A549 (cell line): Measurements from ENCODE around the gene BRD8. TPM values are rescaled to one million over a fixed set of nuclear protein-coding genes. Genes with fewer than 3 reads are reported as not detected.
A peak's percentile ranks its signal among the peaks of the same experiment; 100 is the strongest.

Experiments
- ATAC-seq, 2 experiments: fragments of 200-7000 bp in 1 of 2; fragments of >200 bp in 1 of 2; cut with Nextera tagmentation in 1 of 2; cut with Tn5 transposase in 1 of 2; 3 replicates each; pipeline versions ENCODE4 v1.8.0 to v1.9.1; 2018 to 2020; ENCODE audit warnings: mild to moderate bottlenecking in 1 of 2, moderate library complexity in 1 of 2
- CTCF ChIA-PET: fragments of 300-600 bp; sonication (Branson Sonifier 250); formaldehyde crosslinking; extraction: SDS; loops from one replicate; lab custom pipeline; 2021; ENCODE audit warnings: antibody characterized with exemption, inconsistent platforms; lab: Yijun Ruan, JAX
- POLR2A ChIA-PET: fragments of 350-600 bp; formaldehyde crosslinking; extraction: SDS; loops from one replicate; lab custom pipeline; 2021; ENCODE audit warnings: antibody characterized with exemption, inconsistent platforms; lab: Yijun Ruan, JAX
- DNase-seq, 2 experiments: peaks; one replicate each; pipeline versions ENCODE4 v3.0.0 to v3.0.0-alpha.2; 2011 to 2016; ENCODE audit warnings: low read depth in 1 of 2, low spot score in 1 of 2
- FAIRE-seq: peaks from 2 replicates; lab custom pipeline; 2011; peaks lifted over from hg19 to GRCh38; lab: Jason Lieb, UNC
- H3K27ac ChIP-seq, 2 experiments: fragments of >200 bp; sonication (Bioruptor Twin); formaldehyde crosslinking; 3 replicates each; pipeline ENCODE4 v1.5.1; 2016 to 2017
- H3K4me1 ChIP-seq: fragments of >200 bp; sonication (Bioruptor Twin); formaldehyde crosslinking; 3 replicates; pipeline ENCODE4 v1.6.1; 2016
- H3K4me2 ChIP-seq: fragments of >200 bp; sonication (Bioruptor Twin); formaldehyde crosslinking; 3 replicates; pipeline ENCODE4 v1.6.1; 2016
- H3K4me3 ChIP-seq: fragments of >200 bp; sonication (Bioruptor Twin); formaldehyde crosslinking; 3 replicates; pipeline ENCODE4 v1.5.1; 2016
- H3K9me3 ChIP-seq: fragments of >200 bp; sonication (Bioruptor Twin); formaldehyde crosslinking; 3 replicates; pipeline ENCODE4 v1.6.1; 2016
- BCL3 ChIP-seq: fragments of >200 bp; sonication (Bioruptor Twin); formaldehyde crosslinking; IDR thresholded peaks from 3 replicates; pipeline ENCODE4 v1.6.1; 2016
- BHLHE40 ChIP-seq: IDR thresholded peaks from 2 replicates; pipeline ENCODE4 v1.6.1; 2012; ENCODE audit warnings: low read depth, low read length, inconsistent platforms
- CBX2 ChIP-seq: fragments of 200-600 bp; sonication (generic); IDR thresholded peaks from 2 replicates; pipeline ENCODE4 v1.6.1; 2016; ENCODE audit warnings: low read depth, mild to moderate bottlenecking, borderline replicate concordance
- CBX8 ChIP-seq: fragments of 200-600 bp; sonication (generic); IDR thresholded peaks from 2 replicates; pipeline ENCODE4 v1.6.1; 2016
- CEBPB ChIP-seq, 2 experiments: fragments of >200 bp in 1 of 2; sonication (Bioruptor Twin) in 1 of 2; formaldehyde crosslinking in 1 of 2; IDR thresholded peaks; 2 replicates each; pipeline ENCODE4 v1.6.1; 2012 to 2016
- CHD4 ChIP-seq: fragments of 200-600 bp; sonication (generic); IDR thresholded peaks from 2 replicates; pipeline ENCODE4 v1.6.1; 2016; ENCODE audit warnings: antibody characterized with exemption, mild to moderate bottlenecking, borderline replicate concordance
- ELK1 ChIP-seq: fragments of 150-350 bp; IDR thresholded peaks from 2 replicates; pipeline ENCODE4 v1.6.1; 2014; ENCODE audit warnings: low read depth, mild to moderate bottlenecking, low read length
- FOSL2 ChIP-seq, 2 experiments: fragments of 450-650 bp in 1 of 2; fragments of >200 bp in 1 of 2; sonication (Bioruptor Twin) in 1 of 2; formaldehyde crosslinking; IDR thresholded peaks; 2 replicates each; pipeline versions ENCODE4 v1.5.0 to v1.6.1; 2016 to 2020; ENCODE audit warnings: mild to moderate bottlenecking in 1 of 2, moderate library complexity in 1 of 2
- FOXS1 ChIP-seq: fragments of 250-450 bp; sonication (Bioruptor Pico); IDR thresholded peaks from 2 replicates; pipeline ENCODE4 v1.5.0; 2020; ENCODE audit warnings: mild to moderate bottlenecking, moderate library complexity
- GATA3 ChIP-seq: IDR thresholded peaks from 2 replicates; pipeline ENCODE4 v1.6.1; 2012; ENCODE audit warnings: borderline replicate concordance
- HOXB13 ChIP-seq: fragments of 250-450 bp; sonication (Bioruptor Pico); IDR thresholded peaks from 2 replicates; pipeline ENCODE4 v1.5.0; 2020; ENCODE audit warnings: low read depth, mild to moderate bottlenecking, moderate library complexity
- KDM5A ChIP-seq: fragments of 200-600 bp; sonication (generic); IDR thresholded peaks from 2 replicates; pipeline ENCODE4 v1.6.1; 2016; ENCODE audit warnings: antibody characterized with exemption, mild to moderate bottlenecking
- MAZ ChIP-seq: fragments of 150-350 bp; IDR thresholded peaks from 2 replicates; pipeline ENCODE4 v1.6.1; 2014; ENCODE audit warnings: antibody characterized with exemption, low read depth, low read length, borderline replicate concordance
- MYC ChIP-seq: IDR thresholded peaks from 2 replicates; pipeline ENCODE4 v1.6.1; 2012; ENCODE audit warnings: mild to moderate bottlenecking, inconsistent platforms, low read length, improper control_type of control experiment, borderline replicate concordance
- NR3C1 ChIP-seq: fragments of >200 bp; sonication (Bioruptor Twin); formaldehyde crosslinking; IDR thresholded peaks from 3 replicates; pipeline ENCODE4 v1.6.1; 2017
- POLR2A ChIP-seq: IDR thresholded peaks from 2 replicates; pipeline ENCODE4 v1.6.1; 2012; ENCODE audit warnings: mild to moderate bottlenecking, low read length
- RARB ChIP-seq: fragments of 250-450 bp; sonication (Bioruptor Pico); IDR thresholded peaks from 2 replicates; pipeline ENCODE4 v1.8.0; 2021; ENCODE audit warnings: mild to moderate bottlenecking, moderate library complexity
- RCOR1 ChIP-seq: fragments of 150-350 bp; IDR thresholded peaks from 2 replicates; pipeline ENCODE4 v1.6.1; 2014; ENCODE audit warnings: antibody characterized with exemption, low read length, low read depth
- RNF2 ChIP-seq: fragments of 200-600 bp; sonication (generic); IDR thresholded peaks from 2 replicates; pipeline ENCODE4 v1.6.1; 2016; ENCODE audit warnings: low read depth, mild to moderate bottlenecking, antibody characterized with exemption, moderate library complexity, borderline replicate concordance
- WGBS: methylation state at CpG from one replicate; pipeline ENCODE4 v1.1.6; 2017; ENCODE audit errors: missing lambda C conversion rate; 5-methylcytosine and 5-hydroxymethylcytosine counted together
- polyA plus RNA-seq, 4 experiments: library from polyadenylated mRNA; depleted of rRNA in 3 of 4; stranded (reverse); fragments of >200 nt; fragmentation: RNase III in 1 of 4; extraction: RNeasy Plus Mini Kit Qiagen cat#74134 plus additional on column Dnase treatment in 1 of 4; gene quantifications; 2 replicates in 3 of 4; 3 replicates in 1 of 4; pipeline ENCODE4 v1.2.3, GENCODE V29; 2011 to 2017
- TF ChIP-seq, protein P1 (sequence below): fragments of >200 bp; sonication (Bioruptor Twin); formaldehyde crosslinking; IDR thresholded peaks from 2 replicates; pipeline ENCODE4 v1.6.1; 2016
- TF ChIP-seq, protein P2 (sequence below): fragments of 200-600 bp; sonication (generic); IDR thresholded peaks from 2 replicates; pipeline ENCODE4 v1.6.1; 2016; ENCODE audit warnings: antibody characterized with exemption, mild to moderate bottlenecking, moderate library complexity
- TF ChIP-seq, protein P3 (sequence below): IDR thresholded peaks from 2 replicates; pipeline ENCODE4 v1.6.1; 2012
- TF ChIP-seq, protein P4 (sequence below): IDR thresholded peaks from 2 replicates; pipeline ENCODE4 v1.6.1; 2012

BRD8 gene
- polyA plus RNA-seq, 2 of the 4 experiments (the other 2 are of a cell fraction), result 65.7 to 85.8 TPM

DNA sequence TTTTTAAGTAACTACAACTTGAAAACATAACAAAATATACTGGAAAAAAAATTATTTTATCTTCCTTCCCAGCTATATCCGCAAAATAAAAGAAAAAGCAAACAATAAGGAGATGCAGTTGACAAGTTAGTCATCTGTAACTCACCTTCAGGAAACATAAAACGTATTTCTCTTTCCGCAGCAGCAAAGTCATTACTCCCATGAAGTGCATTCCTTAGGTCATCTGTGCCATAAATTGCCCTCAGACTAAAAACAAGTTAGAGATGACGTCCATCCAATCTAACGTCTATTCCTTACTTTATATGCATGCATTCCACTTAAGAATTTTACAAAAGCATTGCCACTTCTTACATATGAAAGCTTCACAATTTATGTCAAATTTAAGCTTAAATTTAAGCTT lies 50.1 kb downstream of the BRD8 start:
- no peak overlapping the region for H3K4me2 ChIP-seq
- FAIRE-seq, result no peak
- TF ChIP-seq CHD4 (no peak), NR3C1 (no peak), BHLHE40 (no peak), MYC (no peak), HOXB13 (CRISPR knock-in tag) (no peak), CBX2 (no peak), RNF2 (no peak), CEBPB (IDR thresholded peaks at IDR 0.05) (no peak), MAZ (no peak), FOSL2 (IDR thresholded peaks at IDR 0.05) (no peak), FOSL2 (CRISPR knock-in tag; IDR thresholded peaks at IDR 0.05) (no peak), BCL3 (no peak), RARB (no peak), KDM5A (no peak), CBX8 (no peak), GATA3 (no peak), RCOR1 (no peak)
- TF ChIP-seq, protein P1, sequence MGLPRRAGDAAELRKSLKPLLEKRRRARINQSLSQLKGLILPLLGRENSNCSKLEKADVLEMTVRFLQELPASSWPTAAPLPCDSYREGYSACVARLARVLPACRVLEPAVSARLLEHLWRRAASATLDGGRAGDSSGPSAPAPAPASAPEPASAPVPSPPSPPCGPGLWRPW, result no peak
- TF ChIP-seq, protein P2, sequence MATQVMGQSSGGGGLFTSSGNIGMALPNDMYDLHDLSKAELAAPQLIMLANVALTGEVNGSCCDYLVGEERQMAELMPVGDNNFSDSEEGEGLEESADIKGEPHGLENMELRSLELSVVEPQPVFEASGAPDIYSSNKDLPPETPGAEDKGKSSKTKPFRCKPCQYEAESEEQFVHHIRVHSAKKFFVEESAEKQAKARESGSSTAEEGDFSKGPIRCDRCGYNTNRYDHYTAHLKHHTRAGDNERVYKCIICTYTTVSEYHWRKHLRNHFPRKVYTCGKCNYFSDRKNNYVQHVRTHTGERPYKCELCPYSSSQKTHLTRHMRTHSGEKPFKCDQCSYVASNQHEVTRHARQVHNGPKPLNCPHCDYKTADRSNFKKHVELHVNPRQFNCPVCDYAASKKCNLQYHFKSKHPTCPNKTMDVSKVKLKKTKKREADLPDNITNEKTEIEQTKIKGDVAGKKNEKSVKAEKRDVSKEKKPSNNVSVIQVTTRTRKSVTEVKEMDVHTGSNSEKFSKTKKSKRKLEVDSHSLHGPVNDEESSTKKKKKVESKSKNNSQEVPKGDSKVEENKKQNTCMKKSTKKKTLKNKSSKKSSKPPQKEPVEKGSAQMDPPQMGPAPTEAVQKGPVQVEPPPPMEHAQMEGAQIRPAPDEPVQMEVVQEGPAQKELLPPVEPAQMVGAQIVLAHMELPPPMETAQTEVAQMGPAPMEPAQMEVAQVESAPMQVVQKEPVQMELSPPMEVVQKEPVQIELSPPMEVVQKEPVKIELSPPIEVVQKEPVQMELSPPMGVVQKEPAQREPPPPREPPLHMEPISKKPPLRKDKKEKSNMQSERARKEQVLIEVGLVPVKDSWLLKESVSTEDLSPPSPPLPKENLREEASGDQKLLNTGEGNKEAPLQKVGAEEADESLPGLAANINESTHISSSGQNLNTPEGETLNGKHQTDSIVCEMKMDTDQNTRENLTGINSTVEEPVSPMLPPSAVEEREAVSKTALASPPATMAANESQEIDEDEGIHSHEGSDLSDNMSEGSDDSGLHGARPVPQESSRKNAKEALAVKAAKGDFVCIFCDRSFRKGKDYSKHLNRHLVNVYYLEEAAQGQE, result no peak
- TF ChIP-seq, protein P3, sequence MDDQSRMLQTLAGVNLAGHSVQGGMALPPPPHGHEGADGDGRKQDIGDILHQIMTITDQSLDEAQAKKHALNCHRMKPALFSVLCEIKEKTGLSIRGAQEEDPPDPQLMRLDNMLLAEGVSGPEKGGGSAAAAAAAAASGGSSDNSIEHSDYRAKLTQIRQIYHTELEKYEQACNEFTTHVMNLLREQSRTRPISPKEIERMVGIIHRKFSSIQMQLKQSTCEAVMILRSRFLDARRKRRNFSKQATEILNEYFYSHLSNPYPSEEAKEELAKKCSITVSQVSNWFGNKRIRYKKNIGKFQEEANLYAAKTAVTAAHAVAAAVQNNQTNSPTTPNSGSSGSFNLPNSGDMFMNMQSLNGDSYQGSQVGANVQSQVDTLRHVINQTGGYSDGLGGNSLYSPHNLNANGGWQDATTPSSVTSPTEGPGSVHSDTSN, result no peak
- TF ChIP-seq, protein P4, sequence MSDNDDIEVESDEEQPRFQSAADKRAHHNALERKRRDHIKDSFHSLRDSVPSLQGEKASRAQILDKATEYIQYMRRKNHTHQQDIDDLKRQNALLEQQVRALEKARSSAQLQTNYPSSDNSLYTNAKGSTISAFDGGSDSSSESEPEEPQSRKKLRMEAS, result no peak
- TF ChIP-seq, all 56 proteins: peak for 0
- 30% methylated on average over 5 of the region's 5 CpGs for WGBS
- Histone ChIP-seq H3K27ac (no peak overlapping the region), H3K4me1 (0 out of 3 replicates have a peak, but pooled peaks cover 4% of the 10 kb centered on the region), H3K4me3 (no peak overlapping the region), H3K9me3 (no peaks in the 10 kb centered on the region)
- ATAC-seq, result no peak
- POLR2A ChIA-PET, result no interaction called here
- CTCF ChIA-PET, result interaction anchor here (1.2 to 13.4 kb wide), 4 partner anchors 29 to 349 kb away, joined by 3 to 291 read pairs (median 12); partner anchors contain the start of gene WNT8A
- no peak for DNase-seq

GRCh38 chr5:138115254-138115653 lies 63.2 kb downstream of the BRD8 start:
- no peak for TF ChIP-seq POLR2A
- no peak for TF ChIP-seq ELK1
- TF ChIP-seq FOXS1, result no peak
- TF ChIP-seq, all 56 proteins: peak for 0
- Histone ChIP-seq H3K9me3 (no peaks in the 10 kb centered on the region), H3K27ac (no peak overlapping the region), H3K4me2 (no peak overlapping the region), H3K4me1 (no peaks in the 10 kb centered on the region), H3K4me3 (no peak overlapping the region)
- no peak for DNase-seq
- ChIA-PET CTCF (interaction anchor here (0.7 kb wide), 1 partner anchor 1445 kb away, joined by 4 read pairs; no protein-coding TSS in a partner anchor), POLR2A (interaction anchor here (0.7 kb wide), 1 partner anchor 223 kb away, joined by 6 read pairs; the partner anchor contains the start of gene FAM53C)
- FAIRE-seq, result peak; percentile 97
- no peak for ATAC-seq
